Femur (tissue), 1 donor: ENCODE results near the gene TTC24.

ENCODE experiments used
- DNase-seq: peaks from one replicate; pipeline ENCODE4 v3.0.0-alpha.2; 2017

Gene TTC24

GRCh38 chr1:156579472-156579871 lies at the start of gene TTC24:
Gene TTC24, plus strand, starts transcription at chr1:156579723. Its CDS starts 1,642 bp downstream, at chr1:156581365.
- DNase-seq, result no peak

- no peak for DNase-seq
Observed at GRCh38 chr1:156530006-156530405, 49.5 kb upstream of the TTC24 start.

- DNase-seq, result no peak
Observed at GRCh38 chr1:156532374-156532773, 47.1 kb upstream of the TTC24 start.

GRCh38 chr1:156533568-156534220 lies 45.8 kb upstream of the TTC24 start:
- DNase-seq, result no peak

GRCh38 chr1:156534424-156535060 lies 45.0 kb upstream of the TTC24 start:
- DNase-seq, result no peak

- no peak for DNase-seq
Observed at GRCh38 chr1:156537027-156537426, 42.5 kb upstream of the TTC24 start.

GRCh38 chr1:156538711-156539440 lies 40.6 kb upstream of the TTC24 start:
- no peak for DNase-seq

- DNase-seq, result no peak
Observed at GRCh38 chr1:156539818-156540355, 39.6 kb upstream of the TTC24 start.

- no peak for DNase-seq
Observed at GRCh38 chr1:156540955-156541354, 38.6 kb upstream of the TTC24 start.

GRCh38 chr1:156543066-156543465 lies 36.5 kb upstream of the TTC24 start:
- DNase-seq, result no peak

GRCh38 chr1:156544592-156545102 lies 34.9 kb upstream of the TTC24 start:
- no peak for DNase-seq

GRCh38 chr1:156546267-156546666 lies 33.3 kb upstream of the TTC24 start:
- no peak for DNase-seq

GRCh38 chr1:156547434-156547833 lies 32.1 kb upstream of the TTC24 start:
- DNase-seq, result no peak

- no peak for DNase-seq
Observed at GRCh38 chr1:156547982-156548381, 31.5 kb upstream of the TTC24 start.

GRCh38 chr1:156549390-156549789 lies 30.1 kb upstream of the TTC24 start:
- no peak for DNase-seq

GRCh38 chr1:156549831-156550230 lies 29.7 kb upstream of the TTC24 start:
- no peak for DNase-seq

- DNase-seq, result no peak
Observed at GRCh38 chr1:156550346-156550745, 29.2 kb upstream of the TTC24 start.

GRCh38 chr1:156551066-156551643 lies 28.4 kb upstream of the TTC24 start:
- no peak for DNase-seq

GRCh38 chr1:156551869-156552268 lies 27.7 kb upstream of the TTC24 start:
- DNase-seq, result no peak

GRCh38 chr1:156552518-156552917 lies 27.0 kb upstream of the TTC24 start:
- no peak for DNase-seq

- DNase-seq, result peak; percentile 41
Observed at GRCh38 chr1:156552937-156553336, 26.6 kb upstream of the TTC24 start.

- no peak for DNase-seq
Observed at GRCh38 chr1:156553860-156554485, 25.6 kb upstream of the TTC24 start.

- DNase-seq, result no peak
Observed at GRCh38 chr1:156554971-156555370, 24.6 kb upstream of the TTC24 start.
